HUES48 (cell line): ENCODE data around the gene SLC12A2.
A peak's percentile ranks its signal among the peaks of the same experiment; 100 is the strongest.

Experiments
- H3K27ac ChIP-seq: one replicate; pipeline ENCODE4 v1.7.0; 2013; ENCODE audit warnings: low read depth, low read length, inconsistent platforms
- H3K27me3 ChIP-seq: 2 replicates; pipeline ENCODE4 v1.6.1; 2013; ENCODE audit warnings: mild to moderate bottlenecking, low read length; ENCODE audit not compliant: control insufficient read depth, insufficient read depth
- H3K36me3 ChIP-seq: 2 replicates; pipeline ENCODE4 v1.6.1; 2013; ENCODE audit warnings: low read length; ENCODE audit not compliant: control insufficient read depth, insufficient read depth
- H3K4me1 ChIP-seq: 2 replicates; pipeline ENCODE4 v1.6.1; 2013; ENCODE audit warnings: mild to moderate bottlenecking, low read length; ENCODE audit not compliant: control insufficient read depth, insufficient read depth
- H3K4me3 ChIP-seq: 2 replicates; pipeline ENCODE4 v1.5.1; 2013; ENCODE audit warnings: mild to moderate bottlenecking, low read depth, low read length
- H3K9ac ChIP-seq: 2 replicates; pipeline ENCODE4 v1.6.1; 2013; ENCODE audit warnings: mild to moderate bottlenecking, low read depth, low read length, moderate library complexity
- H3K9me3 ChIP-seq: 2 replicates; pipeline ENCODE4 v1.6.1; 2013; ENCODE audit warnings: low read length; ENCODE audit not compliant: control insufficient read depth, insufficient read depth

SLC12A2 gene

DNA sequence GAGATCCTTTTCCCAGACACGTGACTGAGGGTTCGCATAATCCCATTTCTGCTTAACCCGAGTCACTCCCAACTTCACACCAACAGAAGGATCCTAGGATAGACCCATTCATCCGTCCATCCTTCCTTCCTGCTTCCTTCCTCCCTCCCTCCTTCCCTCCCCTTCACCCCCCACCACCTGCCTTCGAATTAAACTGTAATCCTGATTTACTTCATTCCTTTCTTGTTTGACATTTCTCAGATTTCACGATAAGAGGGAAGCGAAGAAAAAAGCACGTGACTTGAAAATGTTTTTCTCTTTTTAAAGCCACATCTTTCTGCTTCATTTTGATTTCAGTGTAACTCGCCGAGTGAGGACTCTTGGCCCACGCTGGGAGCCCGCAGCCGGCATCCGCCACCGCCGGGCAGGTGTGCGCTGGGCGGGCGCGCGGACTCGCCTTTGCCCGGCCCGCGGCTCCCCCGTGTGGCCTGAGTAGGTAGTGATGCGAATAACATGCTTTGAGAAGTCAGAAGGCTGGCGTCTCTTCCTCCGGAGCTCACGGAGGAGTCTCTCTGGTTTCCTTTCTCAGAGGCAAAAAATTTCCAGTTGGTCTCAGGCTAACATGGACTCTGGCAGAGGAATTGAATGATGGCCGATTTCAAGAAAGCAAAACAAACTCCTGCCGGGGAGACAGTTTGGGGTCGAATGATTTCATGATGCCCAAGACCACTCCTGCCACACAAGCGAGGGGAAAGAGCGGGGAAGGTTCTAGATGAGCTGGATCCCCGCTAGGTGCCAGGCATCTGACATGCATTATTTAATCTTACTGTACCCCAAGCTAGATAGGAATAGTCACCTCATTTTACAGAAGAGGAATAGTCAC is 117.7 kb downstream of the SLC12A2 start:
- peaks cover 9% of the 10 kb centered on the region; the same call in 1 of the 2 replicates for H3K27me3 ChIP-seq
- no peak overlapping the region for H3K27ac ChIP-seq
- H3K4me1 ChIP-seq = peaks cover 5% of the 10 kb centered on the region; the same call in 1 of the 2 replicates
- peak overlapping the region; percentile 58 for H3K4me3 ChIP-seq
- H3K36me3 ChIP-seq = no peaks in the 10 kb centered on the region
- H3K9ac ChIP-seq = no peak overlapping the region
- no peaks in the 10 kb centered on the region for H3K9me3 ChIP-seq

DNA sequence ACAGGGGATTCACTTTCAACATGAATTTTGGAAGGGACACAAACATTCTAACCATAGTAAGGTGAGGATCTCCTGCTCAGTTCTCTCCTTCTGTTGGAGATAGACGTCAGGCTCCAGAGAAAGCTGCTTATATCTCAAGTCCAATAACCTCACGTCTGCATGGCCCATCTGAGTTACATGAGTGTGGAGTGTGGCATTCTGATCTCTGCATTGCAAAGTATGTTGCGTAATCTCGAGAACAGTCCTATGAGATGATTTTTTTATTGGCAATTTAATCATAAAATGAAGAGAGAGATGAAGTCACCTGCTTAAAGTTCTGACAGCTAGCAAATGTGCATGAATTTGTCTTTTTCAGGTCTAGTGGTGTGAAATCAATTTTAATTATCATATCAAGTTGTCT is 118.8 kb downstream of the SLC12A2 start:
- Histone ChIP-seq H3K27ac (no peak overlapping the region), H3K4me3 (no peak overlapping the region), H3K4me1 (peaks cover 5% of the 10 kb centered on the region; the same call in 1 of the 2 replicates), H3K27me3 (peaks cover 9% of the 10 kb centered on the region; the same call in 1 of the 2 replicates), H3K9me3 (no peaks in the 10 kb centered on the region), H3K9ac (no peak overlapping the region), H3K36me3 (no peaks in the 10 kb centered on the region)

GRCh38 chr5:128208436-128208835 is 124.9 kb downstream of the SLC12A2 start:
- Histone ChIP-seq H3K4me3 (no peak overlapping the region), H3K9ac (no peak overlapping the region), H3K36me3 (no peaks in the 10 kb centered on the region), H3K4me1 (no peaks in the 10 kb centered on the region), H3K9me3 (no peaks in the 10 kb centered on the region), H3K27me3 (no peaks in the 10 kb centered on the region), H3K27ac (no peak overlapping the region)

- Histone ChIP-seq H3K27ac (no peak overlapping the region), H3K4me1 (no peaks in the 10 kb centered on the region), H3K36me3 (no peaks in the 10 kb centered on the region), H3K4me3 (no peak overlapping the region), H3K9ac (no peak overlapping the region), H3K9me3 (no peaks in the 10 kb centered on the region), H3K27me3 (no peaks in the 10 kb centered on the region)
Measured at GRCh38 chr5:128212191-128212806, 128.7 kb downstream of the SLC12A2 start.

- H3K9ac ChIP-seq = no peak overlapping the region
- H3K27ac ChIP-seq = no peak overlapping the region
- no peaks in the 10 kb centered on the region for H3K36me3 ChIP-seq
- no peaks in the 10 kb centered on the region for H3K9me3 ChIP-seq
- no peak overlapping the region for H3K4me3 ChIP-seq
- H3K27me3 ChIP-seq = no peaks in the 10 kb centered on the region
- H3K4me1 ChIP-seq = no peaks in the 10 kb centered on the region
Measured at GRCh38 chr5:128213340-128213739, 129.8 kb downstream of the SLC12A2 start.

DNA sequence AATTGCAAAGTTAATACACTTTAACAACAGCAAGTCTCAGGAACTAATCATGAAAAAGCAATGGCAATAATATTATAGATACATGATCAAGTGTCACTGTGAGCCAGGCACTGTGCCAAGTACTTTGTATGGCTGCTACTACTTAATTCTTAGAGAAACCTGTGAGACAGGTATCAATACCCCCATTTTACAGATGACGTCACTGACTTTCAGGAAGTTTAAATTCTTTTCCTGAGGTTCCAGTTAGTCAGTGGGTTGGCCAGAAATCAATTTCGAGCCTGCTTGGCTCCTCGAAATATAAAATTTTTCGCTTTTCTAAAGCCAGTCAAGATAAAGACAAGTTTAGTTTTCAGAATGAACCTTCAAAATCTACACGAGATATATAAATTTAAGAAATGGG is 130.3 kb downstream of the SLC12A2 start:
- Histone ChIP-seq H3K4me1 (no peaks in the 10 kb centered on the region), H3K36me3 (no peaks in the 10 kb centered on the region), H3K27ac (no peak overlapping the region), H3K9ac (no peak overlapping the region), H3K4me3 (no peak overlapping the region), H3K9me3 (no peaks in the 10 kb centered on the region), H3K27me3 (no peaks in the 10 kb centered on the region)

GRCh38 chr5:128216285-128216684 is 132.7 kb downstream of the SLC12A2 start:
- Histone ChIP-seq H3K4me3 (no peak overlapping the region), H3K4me1 (no peaks in the 10 kb centered on the region), H3K9ac (no peak overlapping the region)

DNA sequence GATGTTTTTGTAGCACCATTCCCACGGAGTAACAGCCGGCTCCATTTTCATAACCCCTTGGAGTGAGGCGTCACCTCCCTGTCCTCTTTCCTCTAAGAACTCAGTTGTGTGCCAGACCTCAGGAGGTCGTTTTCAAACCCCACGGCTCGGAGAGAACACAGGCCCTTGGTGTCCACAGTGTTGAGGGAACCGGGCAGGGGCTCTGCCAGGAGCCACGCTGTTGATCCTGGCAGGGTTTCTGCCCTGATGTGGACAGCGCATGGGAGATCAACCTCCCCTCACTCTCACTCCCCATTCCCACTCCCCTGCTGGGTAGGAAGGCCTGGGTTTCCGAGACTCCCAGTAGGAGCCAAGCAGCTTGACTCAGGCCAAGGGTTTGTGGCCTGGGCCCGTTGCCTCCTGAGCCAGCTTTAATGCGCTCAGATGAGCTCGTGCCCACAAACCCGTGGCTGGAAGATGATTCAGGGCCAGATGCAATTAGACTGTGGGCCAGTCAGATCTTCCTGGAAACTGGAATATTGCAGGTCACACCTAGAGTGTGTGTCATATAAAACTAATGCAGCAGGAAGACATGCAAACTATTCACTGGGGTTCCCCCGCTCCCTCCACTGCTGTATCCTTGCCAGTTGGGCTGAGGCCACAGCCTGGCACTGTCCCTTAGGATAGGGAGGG is 133.4 kb downstream of the SLC12A2 start:
- Histone ChIP-seq H3K9ac (no peak overlapping the region), H3K27ac (no peak overlapping the region), H3K27me3 (no peaks in the 10 kb centered on the region), H3K4me3 (no peak overlapping the region), H3K9me3 (no peaks in the 10 kb centered on the region), H3K36me3 (no peaks in the 10 kb centered on the region), H3K4me1 (no peaks in the 10 kb centered on the region)

More at GRCh38 chr5:128216285-128216684, 132.7 kb downstream of the SLC12A2 start:
- no peaks in the 10 kb centered on the region for H3K27me3 ChIP-seq
- H3K9me3 ChIP-seq = no peaks in the 10 kb centered on the region
- H3K36me3 ChIP-seq = no peaks in the 10 kb centered on the region
- H3K27ac ChIP-seq = no peak overlapping the region

- H3K4me3 ChIP-seq = no peak overlapping the region
- no peaks in the 10 kb centered on the region for H3K36me3 ChIP-seq
- H3K9ac ChIP-seq = no peak overlapping the region
- no peaks in the 10 kb centered on the region for H3K4me1 ChIP-seq
- H3K27me3 ChIP-seq = no peaks in the 10 kb centered on the region
- no peak overlapping the region for H3K27ac ChIP-seq
- no peaks in the 10 kb centered on the region for H3K9me3 ChIP-seq
Measured at GRCh38 chr5:128220841-128221240, 137.3 kb downstream of the SLC12A2 start.

DNA sequence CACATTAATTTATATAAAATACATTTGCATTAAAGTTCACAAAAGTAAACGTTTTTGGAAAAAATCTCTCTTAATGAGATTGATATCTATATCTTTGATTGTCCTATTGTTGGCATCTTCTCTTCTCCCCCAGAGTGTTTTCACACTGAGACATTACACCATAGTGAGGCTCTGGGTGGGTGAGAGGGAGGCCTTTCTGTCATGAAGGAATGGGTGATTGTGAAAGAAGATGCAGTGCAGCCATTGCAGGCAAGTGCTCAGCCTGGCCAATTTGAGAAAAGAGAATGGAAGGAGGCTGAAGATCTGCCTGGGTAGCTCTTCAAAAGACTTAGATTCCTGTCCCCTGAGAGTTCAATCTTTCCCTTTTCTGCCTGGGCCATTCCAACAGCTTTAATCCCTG is 140.8 kb downstream of the SLC12A2 start:
- Histone ChIP-seq H3K4me1 (no peaks in the 10 kb centered on the region), H3K27me3 (no peaks in the 10 kb centered on the region), H3K36me3 (no peaks in the 10 kb centered on the region), H3K27ac (no peak overlapping the region), H3K9me3 (no peaks in the 10 kb centered on the region), H3K4me3 (no peak overlapping the region), H3K9ac (no peak overlapping the region)
